NOMO-1 treated with dmso at 0.1 percent for 144 hours (cell line): ENCODE data around the gene TSBP1.
"Not testable (repeated sequence)": the region's sequence is repeated elsewhere in the genome, so short reads cannot be mapped to it uniquely, and the experiment has no call there.

Source experiments
- DNase-seq: peaks from one replicate; lab custom pipeline; 2025; ENCODE audit not compliant: unreplicated experiment; lab: John Stamatoyannopoulos, UW

TSBP1 gene

GRCh38 chr6:32379545-32379944 lies 7.8 kb upstream of the TSBP1 start:
- DNase-seq, result no peak

- no peak for DNase-seq
Observed at GRCh38 chr6:32375739-32376529, 4.2 kb upstream of the TSBP1 start.

DNA sequence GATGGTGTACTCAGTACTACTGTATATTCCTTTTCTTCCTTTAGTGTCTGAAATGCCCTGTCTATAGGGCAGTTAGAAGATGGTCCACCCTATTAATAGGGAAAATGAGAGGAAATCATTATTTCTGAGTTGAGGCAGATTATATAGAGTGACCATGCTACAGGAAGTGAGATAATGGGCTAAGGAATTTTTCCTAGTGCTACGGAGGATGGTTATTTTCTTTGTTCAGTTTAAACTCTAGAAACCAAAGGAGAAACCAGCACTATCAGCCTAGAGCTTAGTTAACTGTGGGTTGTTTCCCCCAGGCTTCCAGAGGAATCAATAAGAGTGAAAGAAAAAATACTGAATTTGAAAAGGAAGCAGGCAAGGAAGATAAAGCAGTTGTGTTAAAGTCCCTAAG lies 474 bp downstream of the TSBP1 start:
- no peak for DNase-seq

DNA sequence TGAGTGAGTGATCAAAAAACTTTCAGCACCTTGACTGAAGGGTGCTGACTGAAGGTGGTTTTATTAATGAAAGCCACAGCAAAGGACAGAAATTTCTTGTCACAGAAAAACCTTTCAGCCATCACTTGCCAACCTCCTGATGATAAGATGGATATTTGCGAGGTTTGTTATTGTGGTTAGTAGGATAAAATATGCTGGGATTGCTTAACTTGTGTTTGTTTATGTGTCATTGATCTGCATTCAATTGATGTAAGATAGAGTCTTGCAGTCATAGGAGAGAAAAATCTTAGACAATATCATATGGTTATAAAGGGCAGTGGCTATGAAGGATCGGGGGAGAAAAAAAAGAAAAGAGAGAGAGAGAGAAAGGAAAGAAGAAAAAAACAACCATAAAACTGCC lies 1.2 kb downstream of the TSBP1 start:
- DNase-seq, result no peak

DNA sequence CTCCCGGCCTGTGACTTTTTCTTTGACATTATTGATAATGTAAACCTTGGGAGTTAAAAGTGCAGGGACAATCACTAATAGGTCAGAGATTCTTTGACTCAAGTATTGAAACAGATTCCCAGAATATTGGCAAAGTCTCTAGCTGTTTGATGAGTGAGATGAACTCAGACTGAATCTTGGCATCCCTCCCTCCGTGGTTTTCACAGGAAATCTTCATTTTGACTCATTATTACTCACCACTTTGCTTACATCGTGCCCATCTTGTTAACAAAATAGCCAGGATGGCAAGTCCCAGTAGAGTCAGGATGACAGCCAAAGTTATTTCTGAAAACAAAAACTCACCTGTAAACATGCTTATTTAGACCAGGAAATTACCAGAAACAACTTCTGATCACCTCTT lies 2.0 kb downstream of the TSBP1 start:
- DNase-seq, result no peak

DNA sequence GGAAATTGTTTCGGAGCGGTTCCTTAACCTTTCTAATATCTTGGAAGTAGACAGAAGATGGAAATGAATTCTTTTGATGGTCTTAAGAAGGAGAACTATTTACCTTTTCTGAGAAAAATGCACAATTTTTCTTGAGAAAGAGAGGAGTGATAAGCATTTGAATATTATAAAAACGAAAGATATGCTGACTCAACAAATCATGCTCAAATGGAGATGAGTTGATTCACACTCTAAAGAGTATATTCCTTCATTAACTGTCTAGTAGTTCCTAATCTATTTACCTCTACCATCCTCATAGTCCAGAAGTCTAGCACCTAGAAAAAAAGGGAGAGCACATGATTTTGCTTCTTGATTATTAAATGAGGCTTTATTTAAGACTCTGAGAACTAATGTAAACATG lies 4.1 kb downstream of the TSBP1 start:
- DNase-seq, result no peak

- DNase-seq, result not testable (repeated sequence)
Observed at GRCh38 chr6:32359225-32359624, 12.5 kb downstream of the TSBP1 start.

GRCh38 chr6:32358548-32358947 lies 13.2 kb downstream of the TSBP1 start:
- DNase-seq, result not testable (repeated sequence)

DNA sequence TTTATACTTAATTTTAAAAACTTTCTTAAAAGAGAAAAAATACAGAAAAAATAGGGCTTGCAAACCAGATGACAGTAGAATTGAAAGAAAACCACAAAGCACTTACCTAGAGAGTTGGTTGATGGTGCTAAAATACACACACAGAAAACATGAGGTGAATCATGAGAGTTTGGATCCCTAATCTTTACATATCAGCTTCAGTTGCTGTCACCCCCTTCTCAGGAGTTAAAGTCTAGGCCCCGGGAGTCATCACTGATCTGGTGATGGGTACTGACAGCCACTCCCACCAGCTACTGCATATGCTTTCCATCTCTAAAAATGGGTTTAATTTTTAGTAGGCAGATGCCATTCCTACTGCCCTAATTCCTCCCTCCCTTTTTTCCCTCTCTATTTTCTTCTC lies 16.7 kb downstream of the TSBP1 start:
- DNase-seq, result no peak

- no peak for DNase-seq
Observed at GRCh38 chr6:32353348-32353747, 18.4 kb downstream of the TSBP1 start.

- no peak for DNase-seq
Observed at GRCh38 chr6:32340242-32340641, 31.5 kb downstream of the TSBP1 start.

DNA sequence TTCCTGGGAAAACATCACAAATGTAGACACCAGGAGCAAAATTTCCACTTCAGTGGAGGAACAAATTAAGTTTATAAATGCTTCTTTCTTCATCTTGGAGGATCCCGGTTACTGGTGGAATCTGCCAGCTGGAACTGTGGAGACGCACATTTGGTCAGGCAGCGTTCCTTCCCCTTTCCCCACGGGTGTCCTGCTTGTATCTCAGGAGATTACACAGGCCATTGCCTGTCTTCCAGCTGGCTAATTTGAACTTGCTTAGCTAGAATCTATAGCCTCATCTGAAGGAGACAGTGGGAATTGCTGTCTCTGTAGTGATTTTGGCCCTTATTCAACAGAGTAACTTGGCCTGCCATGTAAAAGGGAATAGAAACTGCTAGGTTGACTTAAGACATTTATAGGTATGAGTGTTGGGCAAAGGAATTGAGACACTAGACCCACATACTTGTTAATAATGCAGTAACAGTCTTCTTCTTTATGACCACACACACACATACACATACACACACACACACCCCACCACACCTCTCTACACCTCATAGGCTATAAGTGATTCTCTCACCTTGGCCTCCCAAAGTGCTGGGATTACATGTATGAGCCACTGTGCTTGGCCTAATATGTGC lies 34.4 kb downstream of the TSBP1 start:
- no peak for DNase-seq

DNA sequence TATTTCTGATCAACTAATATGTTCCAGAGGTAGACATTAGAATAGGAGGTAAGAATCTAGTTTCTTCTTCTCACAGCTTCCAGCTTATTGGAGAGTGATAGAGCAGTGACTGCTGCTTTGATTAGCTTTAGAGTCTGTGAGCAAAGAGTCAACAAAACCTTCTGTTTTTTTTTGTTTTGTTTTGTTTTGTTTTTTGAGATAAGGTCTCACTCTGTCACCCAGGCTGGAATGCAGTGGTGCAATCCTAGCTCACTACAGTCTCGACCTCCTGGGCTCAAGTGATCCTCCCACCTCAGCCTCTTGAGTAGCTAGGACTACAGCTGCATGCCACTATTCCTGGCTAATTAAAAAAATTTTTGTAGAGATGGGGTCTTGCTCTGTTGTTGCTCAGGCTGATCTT lies 39.3 kb downstream of the TSBP1 start:
- DNase-seq, result no peak

- DNase-seq, result no peak
Observed at GRCh38 chr6:32329141-32329540, 42.6 kb downstream of the TSBP1 start.

DNA sequence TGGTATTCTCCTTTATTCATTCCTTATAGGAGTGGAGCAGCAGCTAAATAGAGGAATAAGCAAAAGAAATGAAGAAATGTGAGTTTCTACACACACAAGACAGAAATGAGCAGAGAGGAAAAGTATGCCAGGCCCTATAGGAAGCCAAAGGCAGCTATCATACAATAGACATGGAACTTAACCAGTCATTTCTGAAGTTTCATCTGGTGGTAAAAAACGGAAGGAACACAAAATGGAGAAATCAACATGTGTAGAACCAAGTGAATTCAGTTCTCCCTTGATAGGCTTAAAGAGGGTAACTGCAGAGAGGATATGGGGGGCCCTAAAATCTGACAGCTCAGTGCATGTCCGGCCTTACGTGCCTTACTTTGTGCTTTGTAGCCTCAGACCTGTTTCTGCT lies 44.6 kb downstream of the TSBP1 start:
- no peak for DNase-seq

- DNase-seq, result no peak
Observed at GRCh38 chr6:32318501-32318900, 53.2 kb downstream of the TSBP1 start.

GRCh38 chr6:32317541-32317940 lies 54.2 kb downstream of the TSBP1 start:
- no peak for DNase-seq

DNA sequence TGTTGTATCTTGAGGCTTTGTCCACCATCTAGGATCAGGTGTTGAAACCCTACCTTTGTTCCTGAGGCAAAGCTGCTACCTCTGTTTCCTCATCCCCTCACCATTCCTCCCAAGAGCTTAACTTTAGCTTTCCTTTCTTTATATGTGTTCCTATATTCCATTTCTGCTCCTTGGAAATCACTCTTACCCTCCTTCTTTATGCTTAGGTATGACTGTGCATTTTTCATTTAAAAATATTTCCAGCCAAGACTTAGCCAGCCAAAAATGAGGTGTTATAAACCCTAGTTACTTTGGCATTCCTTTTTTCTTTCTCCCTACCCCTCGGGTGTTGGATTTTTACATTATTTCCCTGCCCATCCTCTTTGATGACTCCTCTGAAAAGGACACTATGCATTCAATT lies 57.7 kb downstream of the TSBP1 start:
- no peak for DNase-seq

- no peak for DNase-seq
Observed at GRCh38 chr6:32298632-32299336, 72.9 kb downstream of the TSBP1 start.

DNA sequence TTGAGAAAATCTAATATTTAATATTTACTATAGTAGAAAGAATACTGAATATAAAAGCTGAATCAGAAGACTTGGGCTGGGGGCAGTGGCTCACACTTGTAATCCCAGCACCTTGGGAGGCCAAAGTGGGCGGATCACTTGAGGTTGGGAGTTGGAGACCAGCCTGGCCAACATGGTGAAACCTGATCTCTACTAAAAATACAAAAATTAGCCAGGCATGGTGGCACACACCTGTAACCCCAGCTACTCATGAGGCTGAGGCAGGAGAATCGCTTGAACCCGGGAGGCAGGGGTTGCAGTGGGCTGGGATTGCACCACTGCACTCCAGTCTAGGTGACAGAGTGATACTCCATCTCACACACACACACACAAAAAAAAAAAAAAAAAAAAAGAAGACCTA lies 76.7 kb downstream of the TSBP1 start:
- DNase-seq, result not testable (repeated sequence)

DNA sequence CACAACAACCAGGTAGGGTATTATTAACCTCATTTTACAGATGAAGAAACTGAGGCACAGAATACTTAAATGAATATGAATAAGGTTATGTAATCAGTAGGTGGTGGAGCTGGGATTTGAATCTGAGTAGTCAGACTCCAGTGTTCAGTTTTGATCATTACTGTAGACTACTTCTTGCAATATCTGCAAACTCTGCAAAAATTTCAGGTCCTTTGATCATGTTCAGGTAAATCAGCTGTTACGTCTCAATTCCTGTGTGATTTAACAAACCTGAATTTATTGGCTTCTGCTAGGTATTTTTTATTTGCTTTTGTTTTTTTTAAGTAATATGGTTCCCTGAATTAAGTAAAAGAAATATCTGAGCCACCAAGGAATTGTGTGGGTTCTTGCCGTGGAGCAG lies 77.1 kb downstream of the TSBP1 start:
- no peak for DNase-seq

DNA sequence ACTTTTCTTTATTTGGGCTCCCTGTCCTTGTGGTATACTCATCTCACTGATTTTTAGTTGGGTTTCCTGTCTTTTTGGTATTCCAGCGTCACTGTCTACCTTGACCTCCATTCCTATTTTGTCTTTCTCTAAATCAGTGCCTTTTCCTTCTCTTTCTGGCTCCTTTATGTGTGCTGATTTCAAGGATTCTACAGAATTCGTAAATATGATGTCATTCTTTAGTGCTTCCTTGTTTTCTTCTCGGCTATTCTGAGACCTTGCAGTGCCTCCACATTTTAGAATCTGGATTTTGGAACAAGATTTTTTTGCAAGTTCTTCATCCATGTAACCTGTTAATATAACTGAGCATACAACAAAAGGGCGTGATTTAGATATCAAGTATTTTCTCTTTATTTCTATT lies 78.0 kb downstream of the TSBP1 start:
- no peak for DNase-seq
